Lower leg skin (tissue), 4 donors: Measurements from ENCODE around the gene TLL2. TPM values are rescaled to one million over a fixed set of nuclear protein-coding genes. Genes with fewer than 3 reads are reported as not detected.
A peak's percentile ranks its signal among the peaks of the same experiment; 100 is the strongest.

Experiments used
- DNase-seq, 2 donors: peaks; one replicate each; pipeline ENCODE4 v3.0.0-alpha.2; 2019; ENCODE audit warnings: low spot score in 2 of 2
- H3K4me3 ChIP-seq: fragments of 200-600 bp; sonication (generic); 2 replicates; pipeline ENCODE4 v1.5.1; 2017; ENCODE audit warnings: mild to moderate bottlenecking, low read depth; ENCODE audit not compliant: poor library complexity, severe bottlenecking
- CTCF ChIP-seq, 3 donors: fragments of 450-650 bp; IDR thresholded peaks; one replicate each; pipeline ENCODE4 v1.5.1; 2016; ENCODE audit warnings: antibody characterized with exemption in 3 of 3, mild to moderate bottlenecking in 3 of 3, moderate library complexity in 2 of 3
- POLR2A ChIP-seq, 2 donors: fragments of 450-650 bp; IDR thresholded peaks; one replicate each; pipeline ENCODE4 v1.6.1; 2016 to 2017; ENCODE audit warnings: antibody characterized with exemption in 2 of 2, mild to moderate bottlenecking in 1 of 2, moderate library complexity in 1 of 2
- WGBS, 2 donors: methylation state at CpG; one replicate each; pipeline ENCODE4 v1.1.5; 2018; 5-methylcytosine and 5-hydroxymethylcytosine counted together
- intact Hi-C: fragments of 100-400 bp; cut with DNase I; formaldehyde crosslinking; loops from one replicate; pipeline ENCODE4 v1.15.0; 2023; ENCODE audit warnings: low total_unique reads
- total RNA-seq, 4 donors: library from RNA; depleted of rRNA; stranded (reverse); fragments of >200 nt; gene quantifications; one replicate each; pipeline ENCODE4 v1.1.0, GENCODE V29; 2016

Gene TLL2
- total RNA-seq, 4 donors from 2014 or later: 0.39 to 0.94 TPM; not detected in 2

- 64 to 75% methylated on average over 6 of the region's 6 CpGs for WGBS, 2 donors
- peak in 1 of 2 donors; percentile 63 for DNase-seq
- no peak for TF ChIP-seq CTCF (IDR thresholded peaks at IDR 0.05)
- TF ChIP-seq POLR2A (IDR thresholded peaks at IDR 0.05): no peak
- no peak overlapping the region for H3K4me3 ChIP-seq
- intact Hi-C loops: no loop called here
Observed at GRCh38 chr10:96465599-96465998, 48.1 kb downstream of the TLL2 start.

- intact Hi-C loops: no loop called here
- DNase-seq: peak in 1 of 2 donors; percentile 50
- TF ChIP-seq POLR2A (IDR thresholded peaks at IDR 0.05): no peak
- no peak for TF ChIP-seq CTCF (IDR thresholded peaks at IDR 0.05)
- WGBS, 2 donors: 85 to 88% methylated on average over 3 of the region's 3 CpGs
- no peak overlapping the region for H3K4me3 ChIP-seq
Observed at GRCh38 chr10:96463562-96463961, 50.2 kb downstream of the TLL2 start.

GRCh38 chr10:96462606-96463151, 51.0 kb downstream of the TLL2 start:
- no peak for TF ChIP-seq POLR2A (IDR thresholded peaks at IDR 0.05)
- TF ChIP-seq CTCF (IDR thresholded peaks at IDR 0.05): no peak
- intact Hi-C loops: no loop called here
- peak in 1 of 2 donors; percentile 8 for DNase-seq
- 76% methylated on average over 6 of the region's 6 CpGs for WGBS, 2 donors
- no peak overlapping the region for H3K4me3 ChIP-seq

- intact Hi-C loops: no loop called here
Observed at GRCh38 chr10:96460316-96460715, 53.4 kb downstream of the TLL2 start.

GRCh38 chr10:96457341-96457740, 56.4 kb downstream of the TLL2 start:
- intact Hi-C loops: no loop called here
- TF ChIP-seq POLR2A (IDR thresholded peaks at IDR 0.05): no peak
- no peak for TF ChIP-seq CTCF (IDR thresholded peaks at IDR 0.05)
- peak in 1 of 2 donors; percentile 18 for DNase-seq
- H3K4me3 ChIP-seq: no peak overlapping the region
- WGBS, 2 donors: 68 to 72% methylated on average over 5 of the region's 5 CpGs

More at GRCh38 chr10:96460316-96460715, 53.4 kb downstream of the TLL2 start:
- H3K4me3 ChIP-seq: no peak overlapping the region
- TF ChIP-seq CTCF (IDR thresholded peaks at IDR 0.05): no peak
- no peak for TF ChIP-seq POLR2A (IDR thresholded peaks at IDR 0.05)
- WGBS, 2 donors: 93 to 94% methylated on average over 3 of the region's 3 CpGs
- peak in 1 of 2 donors; percentile 52 for DNase-seq

GRCh38 chr10:96456296-96456840, 57.4 kb downstream of the TLL2 start:
- no peak overlapping the region for H3K4me3 ChIP-seq
- DNase-seq: peak in 1 of 2 donors; percentile 42
- WGBS, 2 donors: 80 to 82% methylated on average over 5 of the region's 5 CpGs
- TF ChIP-seq CTCF (IDR thresholded peaks at IDR 0.05) (no peak), POLR2A (IDR thresholded peaks at IDR 0.05) (no peak)
- intact Hi-C loops: no loop called here
